Mucosa of descending colon (tissue), 3 donors: Measurements from ENCODE around the gene NCOA7. TPM values are rescaled to one million over a fixed set of nuclear protein-coding genes. Genes with fewer than 3 reads are reported as not detected.
A peak's percentile ranks its signal among the peaks of the same experiment; 100 is the strongest.

Experiments
- ATAC-seq: fragments of 200-7000 bp; cut with Tn5 transposase; one replicate; pipeline ENCODE4 v1.9.1; 2020; ENCODE audit warnings: mild to moderate bottlenecking, moderate library complexity
- DNase-seq, 3 donors: peaks; one replicate each; pipeline ENCODE4 v3.0.0-alpha.2; 2020
- H3K36me3 ChIP-seq: fragments of 200-600 bp; one replicate; pipeline ENCODE4 v1.8.0; 2021; ENCODE audit warnings: low read depth, mild to moderate bottlenecking
- H3K4me1 ChIP-seq: fragments of 200-600 bp; one replicate; pipeline ENCODE4 v1.8.0; 2021; ENCODE audit warnings: low read depth, mild to moderate bottlenecking
- H3K4me3 ChIP-seq: fragments of 200-600 bp; one replicate; pipeline ENCODE4 v1.8.0; 2021; ENCODE audit warnings: mild to moderate bottlenecking
- H3K9me3 ChIP-seq: fragments of 200-600 bp; one replicate; pipeline ENCODE4 v1.8.0; 2021; ENCODE audit warnings: mild to moderate bottlenecking
- CTCF ChIP-seq: fragments of 200-600 bp; IDR thresholded peaks from one replicate; pipeline ENCODE4 v1.8.0; 2022; ENCODE audit warnings: antibody characterized with exemption, mild to moderate bottlenecking
- intact Hi-C, 2 donors: fragments of 100-400 bp; cut with DNase I in 1 of 2; cut with micrococcal nuclease in 1 of 2; formaldehyde crosslinking; loops; one replicate each; pipeline versions ENCODE4 v1.11.0 to v1.11.1; 2022; cut with DNase I, micrococcal nuclease
- total RNA-seq, 3 donors: library from RNA; stranded (reverse); fragmentation: NEBNext Ultra II Directional in 2 of 3; extraction: Animal tissue kit (Norgen Biotek cat#: 25700) in 2 of 3; gene quantifications; one replicate each; pipeline versions ENCODE4 v1.2.1 to v1.2.4, GENCODE V29; 2021 to 2023
- donor health status: DM: no; HTN: no; CAD: no; lungs with moderate emphysema.
- donor health status: DM: no; HTN: no; CAD: no.
- donor health status: DM: no; HTN: yes; CAD: no.

The NCOA7 gene
- total RNA-seq, 3 donors from 2014 or later: 28.9 to 54.0 (median 49.6) TPM

- Histone ChIP-seq H3K36me3 (no peaks in the 10 kb centered on the region), H3K9me3 (no peaks in the 10 kb centered on the region), H3K4me3 (no peak overlapping the region), H3K4me1 (no peaks in the 10 kb centered on the region)
- no peak for DNase-seq
- no peak for TF ChIP-seq CTCF
- ATAC-seq: no peak
- intact Hi-C loops: no loop called here
These were observed 94.0 kb downstream of the NCOA7 start for GRCh38 chr6:125884634-125885371.

GRCh38 chr6:125886021-125886420 lies 95.3 kb downstream of the NCOA7 start:
- ATAC-seq: no peak
- Histone ChIP-seq H3K36me3 (no peaks in the 10 kb centered on the region), H3K9me3 (no peaks in the 10 kb centered on the region), H3K4me1 (no peaks in the 10 kb centered on the region), H3K4me3 (no peak overlapping the region)
- intact Hi-C loops: no loop called here
- no peak for TF ChIP-seq CTCF
- DNase-seq: no peak

GRCh38 chr6:125886914-125887313 lies 96.2 kb downstream of the NCOA7 start:
- Histone ChIP-seq H3K4me3 (no peak overlapping the region), H3K9me3 (no peaks in the 10 kb centered on the region), H3K4me1 (no peaks in the 10 kb centered on the region), H3K36me3 (no peaks in the 10 kb centered on the region)
- no peak for TF ChIP-seq CTCF
- no peak for ATAC-seq
- intact Hi-C loops: no loop called here
- DNase-seq: no peak

- ATAC-seq (no peak), DNase-seq (no peak)
- no peaks in the 10 kb centered on the region for H3K36me3 ChIP-seq
- H3K9me3 ChIP-seq: no peaks in the 10 kb centered on the region
- no peaks in the 10 kb centered on the region for H3K4me1 ChIP-seq
- intact Hi-C loops: no loop called here
- TF ChIP-seq CTCF: no peak
- no peak overlapping the region for H3K4me3 ChIP-seq
These were observed 96.6 kb downstream of the NCOA7 start for GRCh38 chr6:125887372-125887771.

- DNase-seq (peak in 1 of 3 donors; percentile 55), ATAC-seq (peak; percentile 50)
- H3K4me1 ChIP-seq: no peaks in the 10 kb centered on the region
- no peaks in the 10 kb centered on the region for H3K9me3 ChIP-seq
- TF ChIP-seq CTCF: no peak
- no peaks in the 10 kb centered on the region for H3K36me3 ChIP-seq
- intact Hi-C loops: no loop called here
- H3K4me3 ChIP-seq: no peak overlapping the region
These were observed 98.4 kb downstream of the NCOA7 start for GRCh38 chr6:125888989-125889656.
